Activated T-cell treated with anti-CD3 and anti-CD28 coated beads for 4 hours (primary cell): Measurements from ENCODE around the gene RRAD.

Experiments
- DNase-seq: peaks from one replicate; pipeline ENCODE4 v3.0.0-alpha.2; 2020

The RRAD gene

GRCh38 chr16:66931665-66932064 lies 6.3 kb upstream of the RRAD start:
- DNase-seq = no peak

- no peak for DNase-seq
Measured at GRCh38 chr16:66930189-66930588, 4.9 kb upstream of the RRAD start.

GRCh38 chr16:66928702-66929388 lies 3.5 kb upstream of the RRAD start:
- DNase-seq = no peak

DNA sequence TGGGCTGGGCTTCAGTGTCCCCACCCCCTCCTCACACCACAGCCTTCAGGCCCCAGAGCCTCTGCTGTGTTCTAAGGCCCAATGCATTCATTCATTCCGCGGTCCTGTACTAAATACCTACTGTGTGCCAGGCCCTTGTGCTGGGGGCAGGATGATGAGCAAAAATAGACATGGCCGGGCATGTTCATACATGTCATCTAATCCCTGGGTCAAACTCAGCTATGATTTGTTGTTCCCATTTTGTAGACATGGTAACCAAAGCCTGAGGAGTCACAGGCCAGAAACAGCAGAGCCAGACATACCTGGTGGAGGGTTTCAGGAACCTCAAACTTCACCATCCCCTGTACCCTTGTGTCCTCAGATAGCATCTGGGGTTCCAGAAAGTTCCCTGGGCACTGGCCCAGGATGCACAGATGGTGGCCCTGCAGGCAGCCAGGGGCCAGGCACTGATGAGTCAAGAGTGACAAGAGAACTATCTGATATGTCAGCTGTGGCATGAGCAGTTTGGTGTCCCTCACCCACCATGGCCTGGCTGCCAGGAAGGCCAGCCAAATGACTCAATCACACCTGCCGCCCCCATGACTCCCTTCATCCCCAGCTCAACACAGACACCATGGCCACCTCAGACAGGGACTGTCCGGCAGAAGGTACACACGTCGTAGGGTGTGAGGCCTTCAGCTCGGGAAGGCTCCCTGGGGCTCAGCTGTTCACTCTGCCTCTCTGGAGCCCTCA lies 2.7 kb upstream of the RRAD start:
- no peak for DNase-seq

- no peak for DNase-seq
Measured at GRCh38 chr16:66926961-66927436, 1.7 kb upstream of the RRAD start.

DNA sequence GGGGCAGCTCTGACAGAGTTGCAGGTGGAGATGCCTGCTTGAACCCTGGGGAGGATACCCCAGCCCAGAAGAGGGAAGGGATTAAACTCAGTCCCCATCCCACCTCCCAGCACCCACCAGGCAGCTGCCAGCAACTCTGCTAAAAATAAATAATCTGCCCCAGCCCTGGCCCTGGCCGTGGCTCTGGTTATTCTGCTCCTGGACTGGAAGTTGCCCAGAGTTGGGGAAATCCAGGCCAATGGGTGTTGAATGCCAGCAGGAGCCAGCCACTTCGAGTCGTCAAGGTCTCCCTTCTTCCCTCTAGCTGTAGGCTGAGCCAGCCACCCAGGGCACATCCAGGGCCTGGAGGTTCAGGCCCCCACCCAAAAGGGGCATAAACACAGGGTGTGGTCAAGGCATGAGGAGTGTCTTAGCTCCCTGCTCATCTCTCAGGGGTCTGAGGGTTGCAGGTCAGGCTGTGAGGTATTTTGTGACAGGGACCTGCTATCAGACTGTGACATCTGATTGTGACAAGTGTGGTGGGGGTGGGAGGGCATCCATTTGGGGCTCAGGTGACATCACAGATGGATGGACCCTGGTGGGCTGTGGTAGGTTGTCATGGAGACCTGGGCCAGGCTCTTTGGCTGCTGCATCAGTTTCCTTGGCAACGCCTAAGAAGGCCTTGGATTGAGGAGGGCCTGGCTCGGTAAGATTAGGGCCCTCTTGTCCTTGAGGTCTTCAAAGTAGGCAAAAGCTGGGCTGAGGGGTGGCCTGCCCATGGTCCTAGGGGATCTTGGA lies 1.0 kb upstream of the RRAD start:
- DNase-seq = no peak

GRCh38 chr16:66924527-66925321 lies 611 bp downstream of the RRAD start:
- no peak for DNase-seq

DNA sequence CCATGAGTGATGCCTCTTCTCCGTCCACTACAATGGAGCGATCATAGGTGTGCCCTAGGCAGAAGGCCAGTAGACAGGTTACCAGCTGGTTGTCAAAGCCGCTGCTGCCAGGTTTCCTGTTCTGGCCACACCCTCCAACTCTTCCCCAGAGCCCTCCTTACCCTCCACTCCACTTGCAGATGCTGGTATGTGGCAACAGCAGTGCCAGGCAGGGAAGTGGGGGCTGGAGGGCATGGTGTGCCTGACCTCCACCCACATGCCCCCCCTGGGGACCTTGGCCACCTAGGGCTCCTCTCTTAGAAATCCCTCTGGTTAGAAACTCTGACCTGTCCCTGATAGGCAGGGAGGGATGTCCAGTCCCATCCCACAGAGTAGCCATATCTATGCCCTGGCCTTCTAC lies 1.5 kb downstream of the RRAD start:
- DNase-seq = no peak

- no peak for DNase-seq
Measured at GRCh38 chr16:66923247-66923731, 2.0 kb downstream of the RRAD start.

- no peak for DNase-seq
Measured at GRCh38 chr16:66921729-66922450, 3.4 kb downstream of the RRAD start.

GRCh38 chr16:66920924-66921680 lies 4.2 kb downstream of the RRAD start:
- DNase-seq = no peak

DNA sequence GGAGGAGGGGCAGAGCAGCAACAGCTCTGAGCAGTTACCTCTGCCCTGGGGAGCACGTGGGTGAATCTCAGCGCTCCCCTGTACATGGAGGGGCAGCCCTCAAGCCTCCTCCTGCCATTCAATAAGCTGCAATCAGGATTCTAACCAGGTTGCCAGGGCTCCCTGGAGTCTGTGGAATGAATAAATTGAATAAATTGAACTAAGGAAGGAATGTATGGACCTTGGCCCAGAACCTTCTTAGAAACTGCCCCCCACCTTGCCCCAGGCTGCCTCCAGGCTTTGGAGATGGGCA lies 5.1 kb downstream of the RRAD start:
- no peak for DNase-seq

GRCh38 chr16:66919569-66920298 lies 5.6 kb downstream of the RRAD start:
- no peak for DNase-seq

DNA sequence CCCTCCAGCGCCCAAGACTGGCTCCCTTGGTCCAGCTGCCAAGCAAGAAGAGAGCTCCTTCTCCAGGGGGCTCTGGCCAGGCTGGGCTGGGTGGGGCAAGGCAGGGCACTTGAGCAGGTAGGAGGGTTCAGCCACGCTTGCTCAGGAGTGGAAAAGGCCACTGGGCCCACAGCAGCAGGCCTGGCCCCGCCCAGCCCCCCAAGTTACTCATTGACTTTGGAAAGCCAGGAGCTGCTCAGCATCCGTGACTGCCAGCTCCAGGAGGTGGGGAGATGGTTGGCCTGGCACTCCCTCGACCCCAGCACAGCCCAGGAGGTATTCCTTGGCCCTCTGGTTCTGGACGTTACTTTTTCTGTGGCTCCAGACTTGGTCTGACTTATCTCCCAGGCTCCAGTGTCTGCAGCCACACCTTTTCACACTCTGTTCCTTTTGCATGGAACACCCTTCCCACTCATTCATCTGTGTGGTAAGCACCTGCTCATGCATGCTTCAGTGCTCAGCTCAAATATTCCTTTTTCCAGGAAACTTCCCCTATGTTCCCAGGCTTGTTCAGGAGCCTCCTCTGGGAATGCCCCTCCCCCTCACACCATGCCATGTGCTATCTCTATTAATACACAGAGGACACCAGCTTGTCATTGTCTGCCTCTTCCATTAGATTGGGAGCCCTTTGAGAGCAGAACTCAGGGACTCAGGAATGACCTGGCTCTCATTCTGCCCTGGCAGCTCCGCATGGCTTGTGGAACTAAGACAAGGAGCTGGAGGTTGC lies 6.3 kb downstream of the RRAD start, which contains the start of gene CDH16:
TSS of gene CDH16 (minus strand) at position 83 of the 766 bp plus-strand sequence. CDS start 820 bp downstream, outside the sequence.
- DNase-seq = no peak

DNA sequence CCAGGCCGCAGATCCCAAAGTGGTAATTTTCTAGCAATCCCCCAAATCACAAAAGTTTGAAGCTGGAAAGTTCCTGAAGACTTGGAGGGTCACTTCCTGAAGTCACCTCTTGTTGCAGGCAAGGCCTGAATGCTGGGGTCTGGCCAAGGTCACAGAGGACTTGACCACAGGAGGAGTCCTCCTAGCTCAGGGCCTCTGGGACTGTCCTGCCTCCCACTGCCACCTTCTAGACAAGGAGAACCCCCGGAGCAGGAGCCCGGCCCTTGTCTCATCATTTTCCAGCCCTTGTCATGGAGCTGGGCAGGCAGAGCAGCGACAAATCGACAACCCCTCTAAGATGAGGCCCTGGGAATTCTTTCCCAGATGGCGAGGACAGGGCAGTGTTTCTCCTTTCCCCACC lies 7.0 kb downstream of the RRAD start:
- no peak for DNase-seq

GRCh38 chr16:66917741-66918140 lies 7.6 kb downstream of the RRAD start:
- no peak for DNase-seq

DNA sequence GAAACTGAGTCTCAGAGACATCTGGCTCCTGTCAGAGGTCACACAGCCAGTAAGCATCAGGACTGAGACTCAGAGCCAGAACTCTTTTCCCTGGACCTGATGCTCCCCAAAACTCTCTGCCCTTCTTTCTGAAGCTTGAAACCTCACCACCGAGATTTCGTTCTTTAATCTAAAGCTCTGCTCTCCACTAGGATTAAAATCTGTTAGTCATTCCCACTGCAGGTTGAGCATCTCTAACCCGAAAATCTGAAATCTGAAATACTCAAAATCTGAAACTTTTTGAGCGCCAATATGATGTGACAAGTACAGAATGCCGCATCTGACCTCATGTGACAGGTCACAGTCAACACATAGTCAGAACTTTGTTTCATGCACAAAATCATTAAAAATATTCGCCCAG lies 8.8 kb downstream of the RRAD start:
- DNase-seq = no peak

DNA sequence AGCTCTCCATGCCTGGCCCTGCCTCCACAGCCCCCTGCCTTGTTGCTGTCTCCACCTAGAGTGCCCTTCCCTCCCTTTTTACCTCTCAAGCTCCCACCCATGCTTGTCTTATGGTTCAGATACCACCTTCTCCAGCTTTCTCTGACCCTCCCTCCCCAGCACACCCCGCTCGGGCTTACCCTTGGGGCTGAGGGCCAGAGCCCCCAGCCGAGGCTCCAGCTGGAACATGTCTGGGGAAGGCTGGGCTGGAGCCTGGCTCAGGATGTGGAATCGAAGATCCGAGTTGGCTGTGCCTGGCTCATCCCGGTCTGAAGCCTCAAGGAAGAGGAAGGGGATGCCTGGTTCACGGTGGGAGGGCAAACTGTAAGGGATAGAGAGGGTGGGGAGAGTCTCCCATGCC lies 10.3 kb downstream of the RRAD start:
- no peak for DNase-seq

DNA sequence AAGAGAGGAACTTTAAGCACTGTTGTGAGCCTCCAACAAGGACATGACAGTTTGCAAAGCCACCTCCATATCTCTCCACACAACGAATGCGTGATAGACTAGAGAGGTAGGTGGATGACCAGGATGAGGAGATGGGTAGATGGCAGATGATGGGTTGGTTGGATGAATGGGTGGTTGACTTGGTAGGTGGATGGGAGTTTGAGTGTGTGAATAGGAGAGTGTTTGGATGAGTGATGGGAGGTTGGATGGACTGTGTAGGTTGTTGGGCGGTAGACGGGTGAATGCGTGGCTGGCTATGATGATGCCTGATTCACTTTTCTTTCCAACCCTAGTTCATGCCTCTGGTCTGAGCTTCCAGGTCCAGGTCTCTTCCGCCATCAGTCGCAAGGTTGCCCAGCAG lies 10.8 kb downstream of the RRAD start:
- DNase-seq = no peak

DNA sequence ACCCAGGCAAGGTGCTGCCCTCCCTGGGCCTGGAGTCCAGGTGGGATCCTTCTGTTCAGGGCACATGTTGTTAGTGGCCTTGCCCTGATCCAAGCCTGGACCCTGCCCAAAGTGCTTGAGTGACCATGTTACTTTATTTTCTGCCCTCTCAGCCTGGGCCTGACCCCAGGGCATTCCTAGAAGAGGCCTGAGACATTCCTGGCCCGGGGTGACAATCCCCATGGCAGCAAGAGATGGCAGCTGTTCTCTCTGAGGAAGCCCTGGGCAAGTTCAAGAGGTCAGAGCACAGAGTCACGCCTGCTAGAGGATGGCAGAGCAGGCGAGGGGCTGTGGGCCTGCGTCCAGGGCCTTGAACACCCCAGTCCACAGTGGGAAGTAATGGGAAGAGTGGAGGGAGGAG lies 11.6 kb downstream of the RRAD start:
- DNase-seq = no peak
